ENCODE results near the gene GNAO1. TPM values are rescaled to one million over a fixed set of nuclear protein-coding genes. Genes with fewer than 3 reads are reported as not detected.

GNAO1 gene
- total and polyA plus RNA-seq, 2 of the 13 experiments (the other 11 are each of a cell fraction or from before 2014, with no cell fraction given), result not detected

GRCh38 chr16:56252835-56253234 is 61.5 kb downstream of the GNAO1 start:
- Histone ChIP-seq H3K36me3 (replicated peaks in 1 of 2; ENCODE audit: control insufficient read depth in 1 of 2, insufficient read depth in 2 of 2, low read length in 2 of 2) (no peaks in the 10 kb centered on the region), H3K4me1 (ENCODE audit: insufficient read depth, low read length) (no peaks in the 10 kb centered on the region), H3K79me2 (ENCODE audit: insufficient read depth, low read length) (no peaks in the 10 kb centered on the region), H3K4me3 (replicated peaks in 1 of 3; ENCODE audit: insufficient read depth in 1 of 3, low read depth in 2 of 3, low read length in 3 of 3) (no peak overlapping the region), H3K27me3 (ENCODE audit: control insufficient read depth in 1 of 2, insufficient read depth in 2 of 2, low read length in 2 of 2) (peaks cover 2 to 8% of the 10 kb centered on the region in 2 experiments; a peak in 4 of 5 replicates), H3K4me2 (ENCODE audit: low read depth, low read length) (no peak overlapping the region), H4K20me1 (ENCODE audit: insufficient read depth, low read length) (no peaks in the 10 kb centered on the region), H3K27ac (ENCODE audit: extremely low read length, insufficient read depth, low read length) (no peak overlapping the region), H3K9me3 (ENCODE audit: low read length) (no peaks in the 10 kb centered on the region), H2AFZ (ENCODE audit: low read length) (no peak overlapping the region), H3K9ac (ENCODE audit: insufficient read depth, low read depth, low read length) (no peak overlapping the region)
- TF ChIP-seq, protein P1, sequence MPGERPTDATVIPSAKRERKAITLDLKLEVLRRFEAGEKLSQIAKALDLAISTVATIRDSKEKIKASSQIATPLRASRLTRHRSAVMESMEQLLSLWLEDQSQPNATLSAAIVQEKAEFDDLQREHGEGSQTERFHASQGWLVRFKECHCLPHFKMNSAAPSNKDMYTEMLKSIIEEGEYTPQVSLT (CRISPR knock-in tag; IDR thresholded peaks at IDR 0.05; ENCODE audit: borderline replicate concordance, low read depth), result no peak
- TF ChIP-seq ZNF12 (CRISPR knock-in tag; IDR thresholded peaks at IDR 0.05) (no peak), NCOA1 (CRISPR knock-in tag; IDR thresholded peaks at IDR 0.05) (no peak), KLF6 (CRISPR knock-in tag; IDR thresholded peaks at IDR 0.05) (no peak), SSRP1 (CRISPR knock-in tag; IDR thresholded peaks at IDR 0.05) (no peak), CEBPG (CRISPR knock-in tag; IDR thresholded peaks at IDR 0.05) (no peak), ATF6 (CRISPR knock-in tag; conservative IDR thresholded peaks at IDR 0.05) (no peak)
- intact Hi-C loops (cut with micrococcal nuclease; ENCODE audit: unreplicated experiment) (no loop called here), in situ Hi-C loops (cut with HindIII; ENCODE audit: extremely low pct_ligation_motif_present, low pct_unique_long_range_greater_than_20kb) (no loop called here)
- ATAC-seq, result no peak
- ChIA-PET POLR2A (no interaction called here), CTCF (ENCODE audit: low intra/inter-chr PET ratio, low total read pairs) (no interaction called here)
- no TSS peak for BruUV-seq (replicated peaks)
- no peak for DNase-seq (ENCODE audit: low spot score)
- 0% methylated on average over 2 of the region's 4 CpGs for WGBS (ENCODE audit: low lambda C conversion rate)
- no peak for FAIRE-seq

DNA sequence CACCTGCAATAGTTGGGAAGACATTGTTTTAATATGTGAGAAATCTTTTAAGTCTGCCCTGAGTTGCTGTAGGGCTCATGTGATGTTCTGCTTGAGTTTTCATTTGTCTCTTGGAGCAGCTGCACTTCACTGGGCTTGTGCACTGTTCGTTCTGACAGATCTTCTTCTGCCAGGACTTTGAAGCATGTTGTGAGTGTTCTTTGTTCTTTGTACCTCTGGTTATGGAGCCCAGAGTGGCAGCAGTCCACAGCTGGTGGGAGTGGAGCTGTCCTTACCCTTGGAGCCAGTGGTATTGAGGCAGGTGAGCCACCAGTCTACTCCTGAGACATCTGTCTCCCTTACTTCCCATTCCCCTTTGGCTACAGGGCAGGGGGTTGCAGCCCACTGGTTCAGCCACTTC is 64.6 kb downstream of the GNAO1 start:
- 4% methylated on average over 1 of the region's 1 CpG for WGBS (ENCODE audit: low lambda C conversion rate)
- no peaks in the 10 kb centered on the region for H3K36me3 ChIP-seq (replicated peaks in 1 of 2; ENCODE audit: control insufficient read depth in 1 of 2, insufficient read depth in 2 of 2, low read length in 2 of 2)
- FAIRE-seq (no peak), DNase-seq (ENCODE audit: low spot score) (no peak), ATAC-seq (no peak)
- no peak overlapping the region for H3K27ac ChIP-seq (ENCODE audit: extremely low read length, insufficient read depth, low read length)
- ChIA-PET CTCF (ENCODE audit: low intra/inter-chr PET ratio, low total read pairs) (no interaction called here), POLR2A (no interaction called here)
- no peak overlapping the region for H3K9ac ChIP-seq (ENCODE audit: insufficient read depth, low read depth, low read length)
- no peaks in the 10 kb centered on the region for H3K79me2 ChIP-seq (ENCODE audit: insufficient read depth, low read length)
- in situ Hi-C loops (cut with HindIII; ENCODE audit: extremely low pct_ligation_motif_present, low pct_unique_long_range_greater_than_20kb), result no loop called here
- H3K9me3 ChIP-seq (ENCODE audit: low read length), result no peaks in the 10 kb centered on the region
- H3K4me2 ChIP-seq (ENCODE audit: low read depth, low read length), result no peak overlapping the region
- H3K4me3 ChIP-seq (replicated peaks in 1 of 3; ENCODE audit: insufficient read depth in 1 of 3, low read depth in 2 of 3, low read length in 3 of 3), result no peak overlapping the region
- intact Hi-C loops (cut with micrococcal nuclease; ENCODE audit: unreplicated experiment), result no loop called here
- H3K4me1 ChIP-seq (ENCODE audit: insufficient read depth, low read length), result peaks cover 19% of the 10 kb centered on the region
- H2AFZ ChIP-seq (ENCODE audit: low read length), result no peak overlapping the region
- no peaks in the 10 kb centered on the region for H4K20me1 ChIP-seq (ENCODE audit: insufficient read depth, low read length)
- BruUV-seq (replicated peaks), result no TSS peak
- H3K27me3 ChIP-seq (ENCODE audit: control insufficient read depth in 1 of 2, insufficient read depth in 2 of 2, low read length in 2 of 2), result peaks cover 2 to 31% of the 10 kb centered on the region in 2 experiments
- TF ChIP-seq, protein P2, sequence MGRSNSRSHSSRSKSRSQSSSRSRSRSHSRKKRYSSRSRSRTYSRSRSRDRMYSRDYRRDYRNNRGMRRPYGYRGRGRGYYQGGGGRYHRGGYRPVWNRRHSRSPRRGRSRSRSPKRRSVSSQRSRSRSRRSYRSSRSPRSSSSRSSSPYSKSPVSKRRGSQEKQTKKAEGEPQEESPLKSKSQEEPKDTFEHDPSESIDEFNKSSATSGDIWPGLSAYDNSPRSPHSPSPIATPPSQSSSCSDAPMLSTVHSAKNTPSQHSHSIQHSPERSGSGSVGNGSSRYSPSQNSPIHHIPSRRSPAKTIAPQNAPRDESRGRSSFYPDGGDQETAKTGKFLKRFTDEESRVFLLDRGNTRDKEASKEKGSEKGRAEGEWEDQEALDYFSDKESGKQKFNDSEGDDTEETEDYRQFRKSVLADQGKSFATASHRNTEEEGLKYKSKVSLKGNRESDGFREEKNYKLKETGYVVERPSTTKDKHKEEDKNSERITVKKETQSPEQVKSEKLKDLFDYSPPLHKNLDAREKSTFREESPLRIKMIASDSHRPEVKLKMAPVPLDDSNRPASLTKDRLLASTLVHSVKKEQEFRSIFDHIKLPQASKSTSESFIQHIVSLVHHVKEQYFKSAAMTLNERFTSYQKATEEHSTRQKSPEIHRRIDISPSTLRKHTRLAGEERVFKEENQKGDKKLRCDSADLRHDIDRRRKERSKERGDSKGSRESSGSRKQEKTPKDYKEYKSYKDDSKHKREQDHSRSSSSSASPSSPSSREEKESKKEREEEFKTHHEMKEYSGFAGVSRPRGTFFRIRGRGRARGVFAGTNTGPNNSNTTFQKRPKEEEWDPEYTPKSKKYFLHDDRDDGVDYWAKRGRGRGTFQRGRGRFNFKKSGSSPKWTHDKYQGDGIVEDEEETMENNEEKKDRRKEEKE (IDR thresholded peaks at IDR 0.05), result no peak
- TF ChIP-seq HDAC6 (IDR thresholded peaks at IDR 0.05; ENCODE audit: low read depth, low read length) (no peak), KDM5B (CRISPR knock-in tag; IDR thresholded peaks at IDR 0.05; ENCODE audit: borderline replicate concordance) (no peak), ZNF44 (CRISPR knock-in tag; IDR thresholded peaks at IDR 0.05) (no peak), ZNF251 (CRISPR knock-in tag; IDR thresholded peaks at IDR 0.05) (no peak), MIER2 (CRISPR knock-in tag; IDR thresholded peaks at IDR 0.05) (no peak)
- TF ChIP-seq, protein P3, sequence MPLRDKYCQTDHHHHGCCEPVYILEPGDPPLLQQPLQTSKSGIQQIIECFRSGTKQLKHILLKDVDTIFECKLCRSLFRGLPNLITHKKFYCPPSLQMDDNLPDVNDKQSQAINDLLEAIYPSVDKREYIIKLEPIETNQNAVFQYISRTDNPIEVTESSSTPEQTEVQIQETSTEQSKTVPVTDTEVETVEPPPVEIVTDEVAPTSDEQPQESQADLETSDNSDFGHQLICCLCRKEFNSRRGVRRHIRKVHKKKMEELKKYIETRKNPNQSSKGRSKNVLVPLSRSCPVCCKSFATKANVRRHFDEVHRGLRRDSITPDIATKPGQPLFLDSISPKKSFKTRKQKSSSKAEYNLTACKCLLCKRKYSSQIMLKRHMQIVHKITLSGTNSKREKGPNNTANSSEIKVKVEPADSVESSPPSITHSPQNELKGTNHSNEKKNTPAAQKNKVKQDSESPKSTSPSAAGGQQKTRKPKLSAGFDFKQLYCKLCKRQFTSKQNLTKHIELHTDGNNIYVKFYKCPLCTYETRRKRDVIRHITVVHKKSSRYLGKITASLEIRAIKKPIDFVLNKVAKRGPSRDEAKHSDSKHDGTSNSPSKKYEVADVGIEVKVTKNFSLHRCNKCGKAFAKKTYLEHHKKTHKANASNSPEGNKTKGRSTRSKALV (CRISPR knock-in tag; IDR thresholded peaks at IDR 0.05), result no peak

Measured in HepG2 (cell line).